IMR-90 (cell line): ENCODE results near the gene DIP2B. TPM values are rescaled to one million over a fixed set of nuclear protein-coding genes. Genes with fewer than 3 reads are reported as not detected.
A peak's percentile ranks its signal among the peaks of the same experiment; 100 is the strongest.
"Not testable (repeated sequence)": the region's sequence is repeated elsewhere in the genome, so short reads cannot be mapped to it uniquely, and the experiment has no call there.

Source experiments
- ATAC-seq: fragments of 200-7000 bp; cut with Tn5 transposase; 2 replicates; pipeline ENCODE4 v1.9.1; 2020; ENCODE audit warnings: low read depth, mild to moderate bottlenecking, moderate library complexity
- BruUV-seq: library from RNA; stranded (reverse); fragments of 400-500 nt; replicated peaks from 2 replicates; lab custom pipeline; 2021; lab: Mats Ljungman, UMichigan
- CTCF ChIA-PET: fragments of 300-600 bp; formaldehyde crosslinking; extraction: SDS; loops from one replicate; lab custom pipeline; 2021; ENCODE audit warnings: antibody characterized with exemption; lab: Yijun Ruan, JAX
- POLR2A ChIA-PET: fragments of 300-600 bp; sonication (Branson Sonifier 250); formaldehyde crosslinking; loops from one replicate; lab custom pipeline; 2022; ENCODE audit warnings: antibody characterized with exemption; ENCODE audit not compliant: unreplicated experiment; lab: Charles Lee
- DNase-seq: peaks from one replicate; pipeline ENCODE4 v3.0.0; 2013
- H2AFZ ChIP-seq: replicated peaks from 2 replicates; pipeline ENCODE3; 2013; ENCODE audit warnings: low read length, mild to moderate bottlenecking; ENCODE audit not compliant: poor library complexity
- H2AK5ac ChIP-seq: 2 replicates; pipeline ENCODE4 v1.6.1; 2013; ENCODE audit warnings: low read depth, low read length, inconsistent platforms
- H2AK9ac ChIP-seq: replicated peaks from 2 replicates; pipeline ENCODE3; 2013; ENCODE audit warnings: mild to moderate bottlenecking, low read depth, low read length, moderate library complexity; ENCODE audit not compliant: poor library complexity
- H2BK120ac ChIP-seq: 2 replicates; pipeline ENCODE4 v1.6.1; 2013; ENCODE audit warnings: low read depth, low read length, inconsistent platforms
- H2BK15ac ChIP-seq: 3 replicates; pipeline ENCODE4 v1.6.1; 2013; ENCODE audit warnings: low read depth, low read length, inconsistent platforms
- H2BK20ac ChIP-seq: 2 replicates; pipeline ENCODE4 v1.6.1; 2013; ENCODE audit warnings: low read depth, mild to moderate bottlenecking, inconsistent platforms, low read length, moderate library complexity
- H2BK5ac ChIP-seq: 2 replicates; pipeline ENCODE4 v1.6.1; 2013; ENCODE audit warnings: mild to moderate bottlenecking, low read depth, low read length, inconsistent platforms; ENCODE audit not compliant: poor library complexity, severe bottlenecking
- H3K14ac ChIP-seq: replicated peaks from 2 replicates; pipeline ENCODE4 v1.6.1; 2013; ENCODE audit warnings: low read depth, low read length, inconsistent platforms
- H3K18ac ChIP-seq: 2 replicates; pipeline ENCODE4 v1.6.1; 2013; ENCODE audit warnings: low read depth, low read length, control low read depth
- H3K23ac ChIP-seq: 2 replicates; pipeline ENCODE4 v1.6.1; 2013; ENCODE audit warnings: low read depth, low read length, inconsistent platforms
- H3K27ac ChIP-seq: 2 replicates; pipeline ENCODE4 v1.5.1; 2013; ENCODE audit warnings: mild to moderate bottlenecking, control low read depth, low read length; ENCODE audit not compliant: insufficient read depth
- H3K27me3 ChIP-seq: 2 replicates; pipeline ENCODE4 v1.6.1; 2013; ENCODE audit warnings: low read length; ENCODE audit not compliant: control insufficient read depth, insufficient read depth
- H3K36me3 ChIP-seq: 2 replicates; pipeline ENCODE4 v1.6.1; 2013; ENCODE audit warnings: low read length, mixed read lengths; ENCODE audit not compliant: control insufficient read depth, insufficient read depth
- H3K4ac ChIP-seq: 2 replicates; pipeline ENCODE4 v1.6.1; 2013; ENCODE audit warnings: low read depth, low read length, inconsistent platforms
- H3K4me1 ChIP-seq: 2 replicates; pipeline ENCODE4 v1.6.1; 2013; ENCODE audit warnings: low read length, mixed read lengths; ENCODE audit not compliant: control insufficient read depth, insufficient read depth
- H3K4me2 ChIP-seq: 2 replicates; pipeline ENCODE4 v1.6.1; 2013; ENCODE audit warnings: low read depth, mild to moderate bottlenecking, control low read depth, low read length, moderate library complexity
- H3K4me3 ChIP-seq: 2 replicates; pipeline ENCODE4 v1.5.1; 2013; ENCODE audit warnings: low read depth, mild to moderate bottlenecking, control low read depth, low read length, moderate library complexity; ENCODE audit not compliant: insufficient read depth
- H3K56ac ChIP-seq: 2 replicates; pipeline ENCODE4 v1.6.1; 2013; ENCODE audit warnings: low read length, inconsistent platforms; ENCODE audit not compliant: insufficient read depth; ENCODE audit errors: extremely low read depth
- H3K79me1 ChIP-seq, 2 experiments: 2 replicates each; pipeline ENCODE4 v1.6.1; 2013; ENCODE audit warnings: low read length in 2 of 2, inconsistent platforms in 1 of 2, low read depth in 1 of 2
- H3K9ac ChIP-seq: 2 replicates; pipeline ENCODE4 v1.6.1; 2013; ENCODE audit warnings: low read depth, low read length, control low read depth
- H3K9me1 ChIP-seq: 2 replicates; pipeline ENCODE4 v1.6.1; 2013; ENCODE audit warnings: low read length, inconsistent platforms; ENCODE audit not compliant: insufficient read depth
- H3K9me3 ChIP-seq: 2 replicates; pipeline ENCODE4 v1.6.1; 2013; ENCODE audit warnings: low read length; ENCODE audit not compliant: control insufficient read depth, insufficient read depth
- H4K20me1 ChIP-seq: 2 replicates; pipeline ENCODE4 v1.6.1; 2013; ENCODE audit warnings: low read length, inconsistent platforms; ENCODE audit not compliant: insufficient read depth
- H4K5ac ChIP-seq: 2 replicates; pipeline ENCODE4 v1.6.1; 2013; ENCODE audit warnings: mild to moderate bottlenecking, low read depth, low read length, control low read depth
- H4K8ac ChIP-seq, 2 experiments: 2 replicates each; pipeline ENCODE4 v1.6.1; 2013; ENCODE audit warnings: low read depth in 2 of 2, low read length in 2 of 2, control low read depth in 1 of 2, inconsistent platforms in 1 of 2
- H4K91ac ChIP-seq: 2 replicates; pipeline ENCODE4 v1.6.1; 2013; ENCODE audit warnings: low read depth, low read length, inconsistent platforms; ENCODE audit not compliant: insufficient read depth
- FOS ChIP-seq: fragments of 150-350 bp; IDR thresholded peaks from 2 replicates; pipeline ENCODE4 v1.6.1; 2016; ENCODE audit warnings: low read depth, low read length
- WGBS, 2 experiments: methylation state at CpG; one replicate each; pipeline versions ENCODE4 v1.1.5 to v1.1.7; 2013; ENCODE audit warnings: missing lambda C conversion rate in 2 of 2; ENCODE audit not compliant: insufficient read length in 1 of 2; ENCODE audit errors: extremely low coverage in 2 of 2; 5-methylcytosine and 5-hydroxymethylcytosine counted together
- dilution Hi-C: fragments of 300-500 bp; cut with HindIII; formaldehyde crosslinking; loops from one replicate; pipeline ENCODE4 v1.14.3; 2018; ENCODE audit warnings: low sequenced_read_pairs; ENCODE audit not compliant: unreplicated experiment
- in situ Hi-C: fragments of 300-500 bp; cut with MboI; formaldehyde crosslinking; loops from 3 replicates; pipeline ENCODE4 v1.14.3; 2019; ENCODE audit warnings: low sequenced_read_pairs, inconsistent platforms, mixed read lengths
- intact Hi-C: fragments of 100-400 bp; cut with micrococcal nuclease; formaldehyde crosslinking; loops from 2 replicates; pipeline ENCODE4 v1.10.0; 2022
- polyA plus RNA-seq, 3 experiments: library from polyadenylated mRNA; depleted of rRNA; stranded (reverse); fragments of >200 nt; gene quantifications; 2 replicates each; pipeline ENCODE4 v1.2.3, GENCODE V29; 2012; ENCODE audit warnings: low replicate concordance in 1 of 3
- total RNA-seq: library from RNA; depleted of rRNA; stranded (reverse); fragments of >200 nt; gene quantifications from 2 replicates; pipeline ENCODE4 v1.2.3, GENCODE V29; 2012

The DIP2B gene
- total and polyA plus RNA-seq, 2 of the 4 experiments (the other 2 are of a cell fraction) = 7.7 to 12.9 TPM

- H4K5ac ChIP-seq, POLR2A ChIA-PET, H4K91ac ChIP-seq, CTCF ChIA-PET, H2AFZ ChIP-seq, in situ Hi-C loops, H3K14ac ChIP-seq, H3K4me2 ChIP-seq, H3K9me1 ChIP-seq, H3K36me3 ChIP-seq, H3K4ac ChIP-seq, H3K18ac ChIP-seq, H3K23ac ChIP-seq, H2AK9ac ChIP-seq, H2BK120ac ChIP-seq, H3K4me3 ChIP-seq, H3K9me3 ChIP-seq, H2BK15ac ChIP-seq, H3K9ac ChIP-seq, ATAC-seq, H3K4me1 ChIP-seq, H3K27me3 ChIP-seq, H2BK5ac ChIP-seq, dilution Hi-C loops, H3K27ac ChIP-seq, H2BK20ac ChIP-seq, H4K8ac ChIP-seq, BruUV-seq, H2AK5ac ChIP-seq, H3K56ac ChIP-seq: not testable (repeated sequence)
- Histone ChIP-seq H4K20me1 (peaks cover 12% of the 10 kb centered on the region), H3K79me1 (peaks cover 27 to 50% of the 10 kb centered on the region in 2 experiments)
- DNase-seq = peak; percentile 65
- intact Hi-C loops = loop anchor here (5.0 kb wide), 1 partner anchor 34 kb away; no protein-coding TSS in a partner anchor
- WGBS, 2 experiments = no CpG with 5 or more reads among the region's 7 CpGs
- TF ChIP-seq FOS = peak; percentile 39; the same call in 1 of the 2 replicates
Observed at GRCh38 chr12:50556796-50557195, 52.0 kb downstream of the DIP2B start.
